Mesenchymal stem cell (in vitro differentiated cells and primary cell): ENCODE results near the gene ARID1B.

Experiments used
- DNase-seq: peaks from one replicate; pipeline ENCODE4 v3.0.0-alpha.2; 2013
- H2AFZ ChIP-seq: one replicate; pipeline ENCODE4 v1.6.1; 2013; ENCODE audit warnings: low read depth, mild to moderate bottlenecking, control low read depth, inconsistent platforms, low read length, moderate library complexity
- H2AK5ac ChIP-seq: 2 replicates; pipeline ENCODE4 v1.6.1; 2013; ENCODE audit warnings: low read length, moderate library complexity, mild to moderate bottlenecking, inconsistent platforms; ENCODE audit not compliant: severe bottlenecking
- H2BK120ac ChIP-seq: one replicate; pipeline ENCODE4 v1.6.1; 2013; ENCODE audit warnings: low read depth, mild to moderate bottlenecking, inconsistent platforms, low read length, moderate library complexity
- H2BK12ac ChIP-seq, 2 experiments: one replicate each; pipeline ENCODE4 v1.6.1; 2013; ENCODE audit warnings: inconsistent platforms in 2 of 2, low read length in 2 of 2, mild to moderate bottlenecking in 2 of 2, moderate library complexity in 2 of 2, control low read depth in 1 of 2
- H2BK15ac ChIP-seq: one replicate; pipeline ENCODE4 v1.6.1; 2013; ENCODE audit warnings: mild to moderate bottlenecking, low read depth, inconsistent platforms; ENCODE audit not compliant: poor library complexity, severe bottlenecking
- H2BK5ac ChIP-seq: 2 replicates; pipeline ENCODE4 v1.6.1; 2013; ENCODE audit warnings: low read depth, mild to moderate bottlenecking, low read length, control low read depth, inconsistent platforms; ENCODE audit not compliant: poor library complexity, severe bottlenecking
- H3K14ac ChIP-seq, 2 experiments: one replicate each; pipeline ENCODE4 v1.6.1; 2013; ENCODE audit warnings: inconsistent platforms in 2 of 2, low read length in 2 of 2, control low read depth in 1 of 2, mild to moderate bottlenecking in 1 of 2, moderate library complexity in 1 of 2
- H3K18ac ChIP-seq, 2 experiments: one replicate each; pipeline ENCODE4 v1.6.1; 2013; ENCODE audit warnings: inconsistent platforms in 2 of 2, low read length in 2 of 2, control low read depth in 1 of 2, low read depth in 1 of 2, mild to moderate bottlenecking in 1 of 2
- H3K23ac ChIP-seq, 2 experiments: one replicate each; pipeline ENCODE4 v1.6.1; 2013; ENCODE audit warnings: inconsistent platforms in 2 of 2, low read length in 2 of 2, mild to moderate bottlenecking in 2 of 2, moderate library complexity in 2 of 2, control low read depth in 1 of 2
- H3K27ac ChIP-seq: 2 replicates; pipeline ENCODE4 v1.5.1; 2013; ENCODE audit warnings: mild to moderate bottlenecking, moderate library complexity, low read length, control low read depth, inconsistent platforms; ENCODE audit not compliant: poor library complexity, severe bottlenecking
- H3K27me3 ChIP-seq, 2 experiments: 2 replicates each; pipeline versions ENCODE4 v1.6.1 to v1.7.0; 2013; ENCODE audit warnings: low read length in 2 of 2, mild to moderate bottlenecking in 2 of 2, moderate library complexity in 2 of 2, control low read depth in 1 of 2, inconsistent platforms in 1 of 2; ENCODE audit not compliant: control insufficient read depth in 1 of 2, insufficient read depth in 1 of 2
- H3K36me3 ChIP-seq, 2 experiments: 2 replicates each; pipeline versions ENCODE4 v1.6.1 to v1.7.0; 2013; ENCODE audit warnings: low read length in 2 of 2, control low read depth in 1 of 2, inconsistent platforms in 1 of 2, low read depth in 1 of 2, mild to moderate bottlenecking in 1 of 2; ENCODE audit not compliant: insufficient read depth in 2 of 2, control insufficient read depth in 1 of 2
- H3K4ac ChIP-seq, 2 experiments: one replicate each; pipeline ENCODE4 v1.6.1; 2013; ENCODE audit warnings: inconsistent platforms in 2 of 2, low read length in 2 of 2, mild to moderate bottlenecking in 2 of 2, moderate library complexity in 2 of 2, control low read depth in 1 of 2, low read depth in 1 of 2
- H3K4me1 ChIP-seq: 2 replicates; pipeline ENCODE4 v1.6.1; 2013; ENCODE audit warnings: low read depth, low read length, control low read depth; ENCODE audit not compliant: control insufficient read depth, insufficient read depth
- H3K4me2 ChIP-seq: 2 replicates; pipeline ENCODE4 v1.6.1; 2013; ENCODE audit warnings: low read length, mild to moderate bottlenecking, inconsistent platforms; ENCODE audit not compliant: poor library complexity, severe bottlenecking
- H3K4me3 ChIP-seq, 2 experiments: 2 replicates each; pipeline versions ENCODE4 v1.5.1 to v1.7.0; 2013; ENCODE audit warnings: low read length in 2 of 2, mild to moderate bottlenecking in 2 of 2, control low read depth in 1 of 2, low read depth in 1 of 2; ENCODE audit not compliant: insufficient read depth in 1 of 2
- H3K79me1 ChIP-seq: replicated peaks from 2 replicates; pipeline ENCODE4 v1.6.1; 2013; ENCODE audit warnings: mild to moderate bottlenecking, control low read depth, low read length, inconsistent platforms; ENCODE audit not compliant: poor library complexity, severe bottlenecking
- H3K9ac ChIP-seq: 2 replicates; pipeline ENCODE4 v1.7.0; 2013; ENCODE audit warnings: mild to moderate bottlenecking, low read length, moderate library complexity
- H3K9me3 ChIP-seq: 2 replicates; pipeline ENCODE4 v1.7.0; 2013; ENCODE audit warnings: mild to moderate bottlenecking, low read length; ENCODE audit not compliant: control insufficient read depth
- H4K8ac ChIP-seq: one replicate; pipeline ENCODE4 v1.6.1; 2013; ENCODE audit warnings: inconsistent platforms, mild to moderate bottlenecking, low read length, moderate library complexity
- H4K91ac ChIP-seq: one replicate; pipeline ENCODE4 v1.6.1; 2013; ENCODE audit warnings: mild to moderate bottlenecking, low read length, inconsistent platforms
- WGBS: methylation state at CpG from one replicate; pipeline ENCODE4 v1.1.7; 2013; ENCODE audit warnings: mixed read lengths; 5-methylcytosine and 5-hydroxymethylcytosine counted together

The ARID1B gene

GRCh38 chr6:156953127-156953478, 175.9 kb downstream of the ARID1B start:
- no peak overlapping the region for H2BK12ac ChIP-seq
- 19% methylated on average over 3 of the region's 3 CpGs for WGBS
- peaks cover 15% of the 10 kb centered on the region for H3K79me1 ChIP-seq

GRCh38 chr6:156953479-156954146, 176.4 kb downstream of the ARID1B start:
- WGBS, result 29% methylated on average over 1 of the region's 7 CpGs
- peaks cover 0 to 7% of the 10 kb centered on the region in 2 experiments for H3K36me3 ChIP-seq
- peaks cover 15% of the 10 kb centered on the region for H3K79me1 ChIP-seq
- H3K14ac ChIP-seq, result no peak overlapping the region
- H3K9ac ChIP-seq, result peak overlapping the region; percentile 89
- no peak overlapping the region for H3K18ac ChIP-seq
- H2BK120ac ChIP-seq, result no peak overlapping the region
- H3K27ac ChIP-seq, result peak overlapping the region; percentile 67
- no peaks in the 10 kb centered on the region for H3K9me3 ChIP-seq
- no peak overlapping the region for H2AFZ ChIP-seq
- H3K4me2 ChIP-seq, result no peak overlapping the region
- no peak overlapping the region for H2BK12ac ChIP-seq
- H3K4ac ChIP-seq, result no peak overlapping the region
- no peak overlapping the region for H2BK5ac ChIP-seq
- H3K4me1 ChIP-seq, result peaks cover 15% of the 10 kb centered on the region
- peak overlapping the region in 1 of 2 experiments; percentile 63 for H3K4me3 ChIP-seq
- no peak overlapping the region for H4K91ac ChIP-seq
- H3K27me3 ChIP-seq, result no peaks in the 10 kb centered on the region
- no peak overlapping the region for H3K23ac ChIP-seq
- H2BK15ac ChIP-seq, result no peak overlapping the region
- peak; percentile 97 for DNase-seq
- H4K8ac ChIP-seq, result no peak overlapping the region
- no peak overlapping the region for H2AK5ac ChIP-seq

More at GRCh38 chr6:156953127-156953478, 175.9 kb downstream of the ARID1B start:
- peak overlapping the region; percentile 89 for H3K9ac ChIP-seq
- no peak overlapping the region for H3K14ac ChIP-seq
- H3K4ac ChIP-seq, result no peak overlapping the region
- H3K36me3 ChIP-seq, result peaks cover 0 to 7% of the 10 kb centered on the region in 2 experiments
- no peak overlapping the region for H4K8ac ChIP-seq
- peak overlapping the region; percentile 13 for H3K4me2 ChIP-seq
- H2BK120ac ChIP-seq, result peak overlapping the region; percentile 27
- H3K4me3 ChIP-seq, result peak overlapping the region in 1 of 2 experiments; percentile 63
- peak overlapping the region; percentile 67 for H3K27ac ChIP-seq
- H3K18ac ChIP-seq, result peak overlapping the region in 1 of 2 experiments; percentile 58
- H2AFZ ChIP-seq, result no peak overlapping the region
- H3K23ac ChIP-seq, result no peak overlapping the region
- H3K4me1 ChIP-seq, result peaks cover 18% of the 10 kb centered on the region
- no peak for DNase-seq
- H4K91ac ChIP-seq, result no peak overlapping the region
- no peak overlapping the region for H2AK5ac ChIP-seq
- no peaks in the 10 kb centered on the region for H3K27me3 ChIP-seq
- no peak overlapping the region for H2BK5ac ChIP-seq
- no peaks in the 10 kb centered on the region for H3K9me3 ChIP-seq
- H2BK15ac ChIP-seq, result no peak overlapping the region

- peak; percentile 42 for DNase-seq
- Histone ChIP-seq H3K27ac (peak overlapping the region; percentile 10), H3K27me3 (no peaks in the 10 kb centered on the region), H3K9ac (peak overlapping the region; percentile 89), H4K91ac (no peak overlapping the region), H2AK5ac (no peak overlapping the region), H3K4ac (no peak overlapping the region), H2BK120ac (no peak overlapping the region), H3K4me1 (peaks cover 15% of the 10 kb centered on the region), H2BK15ac (no peak overlapping the region), H4K8ac (no peak overlapping the region), H3K4me2 (no peak overlapping the region), H3K18ac (no peak overlapping the region), H3K36me3 (peaks cover 0 to 7% of the 10 kb centered on the region in 2 experiments), H2BK12ac (no peak overlapping the region), H3K79me1 (peaks cover 16% of the 10 kb centered on the region), H3K14ac (no peak overlapping the region), H2AFZ (no peak overlapping the region), H3K23ac (no peak overlapping the region), H3K9me3 (no peaks in the 10 kb centered on the region), H2BK5ac (no peak overlapping the region), H3K4me3 (peak overlapping the region in 1 of 2 experiments; percentile 63)
- WGBS, result no CpG with 5 or more reads among the region's 2 CpGs
These were observed 177.0 kb downstream of the ARID1B start for GRCh38 chr6:156954191-156954590.

GRCh38 chr6:156954816-156955215, 177.6 kb downstream of the ARID1B start:
- peak overlapping the region in 1 of 2 experiments; percentile 67 for H3K18ac ChIP-seq
- peaks cover 13% of the 10 kb centered on the region for H3K4me1 ChIP-seq
- no peak overlapping the region for H2BK12ac ChIP-seq
- H3K27me3 ChIP-seq, result no peaks in the 10 kb centered on the region
- no peak overlapping the region for H2BK5ac ChIP-seq
- no peak overlapping the region for H3K23ac ChIP-seq
- peak overlapping the region; percentile 89 for H3K9ac ChIP-seq
- H3K9me3 ChIP-seq, result no peaks in the 10 kb centered on the region
- H3K14ac ChIP-seq, result no peak overlapping the region
- H3K36me3 ChIP-seq, result peaks cover 0 to 7% of the 10 kb centered on the region in 2 experiments
- no peak overlapping the region for H3K27ac ChIP-seq
- H2BK15ac ChIP-seq, result no peak overlapping the region
- 99% methylated on average over 11 of the region's 12 CpGs for WGBS
- H3K4ac ChIP-seq, result no peak overlapping the region
- H3K4me2 ChIP-seq, result no peak overlapping the region
- no peak overlapping the region for H2BK120ac ChIP-seq
- H2AFZ ChIP-seq, result no peak overlapping the region
- no peak overlapping the region for H4K8ac ChIP-seq
- no peak overlapping the region for H2AK5ac ChIP-seq
- DNase-seq, result no peak
- H3K4me3 ChIP-seq, result no peak overlapping the region
- H3K79me1 ChIP-seq, result peaks cover 19% of the 10 kb centered on the region
- peak overlapping the region; percentile 52 for H4K91ac ChIP-seq
